A549 (cell line): Measurements from ENCODE around the gene VPS13D. TPM values are rescaled to one million over a fixed set of nuclear protein-coding genes. Genes with fewer than 3 reads are reported as not detected.

ENCODE experiments used
- ATAC-seq, 2 experiments: fragments of 200-7000 bp in 1 of 2; fragments of >200 bp in 1 of 2; cut with Nextera tagmentation in 1 of 2; cut with Tn5 transposase in 1 of 2; 3 replicates each; pipeline versions ENCODE4 v1.8.0 to v1.9.1; 2018 to 2020; ENCODE audit warnings: mild to moderate bottlenecking in 1 of 2, moderate library complexity in 1 of 2
- CTCF ChIA-PET: fragments of 300-600 bp; sonication (Branson Sonifier 250); formaldehyde crosslinking; extraction: SDS; loops from one replicate; lab custom pipeline; 2021; ENCODE audit warnings: antibody characterized with exemption, inconsistent platforms; lab: Yijun Ruan, JAX
- POLR2A ChIA-PET: fragments of 350-600 bp; formaldehyde crosslinking; extraction: SDS; loops from one replicate; lab custom pipeline; 2021; ENCODE audit warnings: antibody characterized with exemption, inconsistent platforms; lab: Yijun Ruan, JAX
- DNase-seq, 2 experiments: peaks; one replicate each; pipeline versions ENCODE4 v3.0.0 to v3.0.0-alpha.2; 2011 to 2016; ENCODE audit warnings: low read depth in 1 of 2, low spot score in 1 of 2
- FAIRE-seq: peaks from 2 replicates; lab custom pipeline; 2011; peaks lifted over from hg19 to GRCh38; lab: Jason Lieb, UNC
- H3K27ac ChIP-seq, 2 experiments: fragments of >200 bp; sonication (Bioruptor Twin); formaldehyde crosslinking; 3 replicates each; pipeline ENCODE4 v1.5.1; 2016 to 2017
- H3K4me1 ChIP-seq: fragments of >200 bp; sonication (Bioruptor Twin); formaldehyde crosslinking; 3 replicates; pipeline ENCODE4 v1.6.1; 2016
- H3K4me2 ChIP-seq: fragments of >200 bp; sonication (Bioruptor Twin); formaldehyde crosslinking; 3 replicates; pipeline ENCODE4 v1.6.1; 2016
- H3K4me3 ChIP-seq: fragments of >200 bp; sonication (Bioruptor Twin); formaldehyde crosslinking; 3 replicates; pipeline ENCODE4 v1.5.1; 2016
- H3K9me3 ChIP-seq: fragments of >200 bp; sonication (Bioruptor Twin); formaldehyde crosslinking; 3 replicates; pipeline ENCODE4 v1.6.1; 2016
- BHLHE40 ChIP-seq: IDR thresholded peaks from 2 replicates; pipeline ENCODE4 v1.6.1; 2012; ENCODE audit warnings: low read depth, low read length, inconsistent platforms
- CBX2 ChIP-seq: fragments of 200-600 bp; sonication (generic); IDR thresholded peaks from 2 replicates; pipeline ENCODE4 v1.6.1; 2016; ENCODE audit warnings: low read depth, mild to moderate bottlenecking, borderline replicate concordance
- CBX8 ChIP-seq: fragments of 200-600 bp; sonication (generic); IDR thresholded peaks from 2 replicates; pipeline ENCODE4 v1.6.1; 2016
- CHD2 ChIP-seq: fragments of 150-350 bp; IDR thresholded peaks from 2 replicates; pipeline ENCODE4 v1.6.1; 2014; ENCODE audit warnings: low read length; ENCODE audit not compliant: partially characterized antibody
- CHD4 ChIP-seq: fragments of 200-600 bp; sonication (generic); IDR thresholded peaks from 2 replicates; pipeline ENCODE4 v1.6.1; 2016; ENCODE audit warnings: antibody characterized with exemption, mild to moderate bottlenecking, borderline replicate concordance
- EHMT2 ChIP-seq: fragments of 200-600 bp; sonication (generic); IDR thresholded peaks from 2 replicates; pipeline ENCODE4 v1.6.1; 2016; ENCODE audit warnings: antibody characterized with exemption, low read depth, mild to moderate bottlenecking, moderate library complexity
- FOXS1 ChIP-seq: fragments of 250-450 bp; sonication (Bioruptor Pico); IDR thresholded peaks from 2 replicates; pipeline ENCODE4 v1.5.0; 2020; ENCODE audit warnings: mild to moderate bottlenecking, moderate library complexity
- GATA3 ChIP-seq: IDR thresholded peaks from 2 replicates; pipeline ENCODE4 v1.6.1; 2012; ENCODE audit warnings: borderline replicate concordance
- HOXB13 ChIP-seq: fragments of 250-450 bp; sonication (Bioruptor Pico); IDR thresholded peaks from 2 replicates; pipeline ENCODE4 v1.5.0; 2020; ENCODE audit warnings: low read depth, mild to moderate bottlenecking, moderate library complexity
- JUN ChIP-seq, 2 experiments: fragments of >200 bp; sonication (Bioruptor Twin); formaldehyde crosslinking; IDR thresholded peaks; 2 replicates in 1 of 2; 3 replicates in 1 of 2; pipeline ENCODE4 v1.6.1; 2016 to 2017
- KDM1A ChIP-seq: fragments of 200-600 bp; sonication (generic); IDR thresholded peaks from 2 replicates; pipeline ENCODE4 v1.6.1; 2016; ENCODE audit warnings: low read depth, mild to moderate bottlenecking
- KDM5A ChIP-seq: fragments of 200-600 bp; sonication (generic); IDR thresholded peaks from 2 replicates; pipeline ENCODE4 v1.6.1; 2016; ENCODE audit warnings: antibody characterized with exemption, mild to moderate bottlenecking
- MAFK ChIP-seq: fragments of 450-650 bp; IDR thresholded peaks from 2 replicates; pipeline ENCODE4 v1.6.1; 2014; ENCODE audit not compliant: partially characterized antibody
- PHF8 ChIP-seq: fragments of 200-600 bp; sonication (generic); IDR thresholded peaks from 2 replicates; pipeline ENCODE4 v1.6.1; 2016; ENCODE audit warnings: low read depth, mild to moderate bottlenecking, antibody characterized with exemption, moderate library complexity, borderline replicate concordance
- POLR2A ChIP-seq: IDR thresholded peaks from 2 replicates; pipeline ENCODE4 v1.6.1; 2012; ENCODE audit warnings: mild to moderate bottlenecking, low read length
- POLR2AphosphoS2 ChIP-seq: conservative IDR thresholded peaks from 2 replicates; pipeline ENCODE4 v1.6.1; 2012; ENCODE audit warnings: low read length, improper control_type of control experiment, inconsistent platforms
- RCOR1 ChIP-seq: fragments of 150-350 bp; IDR thresholded peaks from 2 replicates; pipeline ENCODE4 v1.6.1; 2014; ENCODE audit warnings: antibody characterized with exemption, low read length, low read depth
- TFCP2L1 ChIP-seq: fragments of 250-450 bp; sonication (Bioruptor Pico); IDR thresholded peaks from 2 replicates; pipeline ENCODE4 v1.5.0; 2021; ENCODE audit warnings: mild to moderate bottlenecking
- ZSCAN20 ChIP-seq: fragments of 250-450 bp; sonication (Bioruptor Pico); IDR thresholded peaks from 2 replicates; pipeline ENCODE4 v1.8.0; 2022; ENCODE audit warnings: mild to moderate bottlenecking, moderate library complexity
- WGBS: methylation state at CpG from one replicate; pipeline ENCODE4 v1.1.6; 2017; ENCODE audit errors: missing lambda C conversion rate; 5-methylcytosine and 5-hydroxymethylcytosine counted together
- polyA plus RNA-seq, 4 experiments: library from polyadenylated mRNA; depleted of rRNA in 3 of 4; stranded (reverse); fragments of >200 nt; fragmentation: RNase III in 1 of 4; extraction: RNeasy Plus Mini Kit Qiagen cat#74134 plus additional on column Dnase treatment in 1 of 4; gene quantifications; 2 replicates in 3 of 4; 3 replicates in 1 of 4; pipeline ENCODE4 v1.2.3, GENCODE V29; 2011 to 2017
- TF ChIP-seq, protein P1 (sequence below): fragments of 450-650 bp; IDR thresholded peaks from 2 replicates; pipeline ENCODE4 v1.6.1; 2014; ENCODE audit warnings: antibody characterized with exemption
- TF ChIP-seq, protein P2 (sequence below): fragments of 150-350 bp; IDR thresholded peaks from 2 replicates; pipeline ENCODE4 v1.6.1; 2014; ENCODE audit warnings: low read depth, mild to moderate bottlenecking, low read length
- TF ChIP-seq, protein P3 (sequence below): IDR thresholded peaks from 2 replicates; pipeline ENCODE4 v1.6.1; 2012; ENCODE audit warnings: low read depth, borderline replicate concordance
- TF ChIP-seq, protein P4 (sequence below): IDR thresholded peaks from 2 replicates; pipeline ENCODE4 v1.6.1; 2012
- TF ChIP-seq, protein P5 (sequence below): fragments of >200 bp; sonication (Bioruptor Twin); formaldehyde crosslinking; IDR thresholded peaks from 3 replicates; pipeline ENCODE4 v1.6.1; 2016
- TF ChIP-seq, protein P6 (sequence below): fragments of >200 bp; sonication (Bioruptor Twin); formaldehyde crosslinking; IDR thresholded peaks from 2 replicates; pipeline ENCODE4 v1.6.1; 2016
- TF ChIP-seq, protein P7 (sequence below): IDR thresholded peaks from 2 replicates; pipeline ENCODE4 v1.6.1; 2012

Gene VPS13D
- polyA plus RNA-seq, 2 of the 4 experiments (the other 2 are of a cell fraction) = 5.4 to 15.9 TPM

DNA sequence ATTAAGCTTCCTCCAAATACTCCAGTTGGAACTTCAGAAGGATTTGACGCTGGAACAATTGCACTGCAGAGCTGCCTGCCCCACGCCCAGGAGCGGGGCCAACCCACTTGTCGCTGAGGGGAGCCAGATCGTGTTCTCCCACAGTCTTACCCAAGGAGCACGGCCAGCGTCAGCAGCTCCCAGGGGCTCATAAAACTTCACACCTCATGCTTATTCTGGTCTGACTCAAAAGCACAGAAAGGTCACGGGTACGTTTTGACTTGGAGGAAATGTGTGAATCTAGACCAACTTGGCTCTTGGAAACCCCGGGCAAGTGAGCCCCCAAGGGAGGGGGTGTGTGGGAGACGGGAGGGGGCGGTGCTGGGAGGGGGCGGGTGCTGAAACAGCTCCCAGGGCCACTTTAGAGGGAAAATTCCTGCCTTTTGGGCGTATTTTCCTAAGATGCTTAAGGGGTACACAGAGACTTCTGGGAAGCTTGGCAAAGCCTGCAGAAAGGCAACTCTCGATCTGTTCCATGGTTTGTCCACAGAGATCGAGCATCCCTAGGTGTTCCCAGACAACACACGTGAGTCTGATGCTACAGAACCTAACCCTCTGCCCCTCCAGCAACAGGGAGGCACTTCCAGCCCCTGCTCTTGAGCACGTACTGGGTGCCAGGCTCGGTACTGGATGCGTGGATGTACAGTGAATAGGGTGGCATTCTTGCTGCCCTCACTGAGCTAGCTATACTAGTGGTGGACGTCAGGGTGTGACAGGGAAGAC is 289.3 kb downstream of the VPS13D start:
- H3K27ac ChIP-seq = peak overlapping the region in 1 of 2 experiments; percentile 25; a peak in 3 of 6 replicates
- no peaks in the 10 kb centered on the region for H3K9me3 ChIP-seq
- 0 out of 3 replicates have a peak, but pooled peaks cover 3% of the 10 kb centered on the region for H3K4me1 ChIP-seq
- POLR2A ChIA-PET = no interaction called here
- FAIRE-seq (no peak), DNase-seq (no peak), ATAC-seq (peak in 1 of 2 experiments; percentile 52; a peak in 3 of 6 replicates)
- CTCF ChIA-PET = interaction anchor here (1.1 kb wide), 1 partner anchor 101 kb away, joined by 3 read pairs; no protein-coding TSS in a partner anchor
- TF ChIP-seq KDM1A = no peak
- no peak for TF ChIP-seq JUN (IDR thresholded peaks at IDR 0.05)
- TF ChIP-seq EHMT2 = no peak
- no peak for TF ChIP-seq CHD2
- TF ChIP-seq, protein P1, sequence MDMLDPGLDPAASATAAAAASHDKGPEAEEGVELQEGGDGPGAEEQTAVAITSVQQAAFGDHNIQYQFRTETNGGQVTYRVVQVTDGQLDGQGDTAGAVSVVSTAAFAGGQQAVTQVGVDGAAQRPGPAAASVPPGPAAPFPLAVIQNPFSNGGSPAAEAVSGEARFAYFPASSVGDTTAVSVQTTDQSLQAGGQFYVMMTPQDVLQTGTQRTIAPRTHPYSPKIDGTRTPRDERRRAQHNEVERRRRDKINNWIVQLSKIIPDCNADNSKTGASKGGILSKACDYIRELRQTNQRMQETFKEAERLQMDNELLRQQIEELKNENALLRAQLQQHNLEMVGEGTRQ = no peak
- no peak for TF ChIP-seq POLR2A
- TF ChIP-seq, protein P2, sequence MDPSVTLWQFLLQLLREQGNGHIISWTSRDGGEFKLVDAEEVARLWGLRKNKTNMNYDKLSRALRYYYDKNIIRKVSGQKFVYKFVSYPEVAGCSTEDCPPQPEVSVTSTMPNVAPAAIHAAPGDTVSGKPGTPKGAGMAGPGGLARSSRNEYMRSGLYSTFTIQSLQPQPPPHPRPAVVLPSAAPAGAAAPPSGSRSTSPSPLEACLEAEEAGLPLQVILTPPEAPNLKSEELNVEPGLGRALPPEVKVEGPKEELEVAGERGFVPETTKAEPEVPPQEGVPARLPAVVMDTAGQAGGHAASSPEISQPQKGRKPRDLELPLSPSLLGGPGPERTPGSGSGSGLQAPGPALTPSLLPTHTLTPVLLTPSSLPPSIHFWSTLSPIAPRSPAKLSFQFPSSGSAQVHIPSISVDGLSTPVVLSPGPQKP = no peak
- TF ChIP-seq HOXB13 = no peak
- TF ChIP-seq BHLHE40 = no peak
- no peak overlapping the region for H3K4me2 ChIP-seq
- WGBS = 80% methylated on average over 15 of the region's 21 CpGs
- H3K4me3 ChIP-seq = no peak overlapping the region

DNA sequence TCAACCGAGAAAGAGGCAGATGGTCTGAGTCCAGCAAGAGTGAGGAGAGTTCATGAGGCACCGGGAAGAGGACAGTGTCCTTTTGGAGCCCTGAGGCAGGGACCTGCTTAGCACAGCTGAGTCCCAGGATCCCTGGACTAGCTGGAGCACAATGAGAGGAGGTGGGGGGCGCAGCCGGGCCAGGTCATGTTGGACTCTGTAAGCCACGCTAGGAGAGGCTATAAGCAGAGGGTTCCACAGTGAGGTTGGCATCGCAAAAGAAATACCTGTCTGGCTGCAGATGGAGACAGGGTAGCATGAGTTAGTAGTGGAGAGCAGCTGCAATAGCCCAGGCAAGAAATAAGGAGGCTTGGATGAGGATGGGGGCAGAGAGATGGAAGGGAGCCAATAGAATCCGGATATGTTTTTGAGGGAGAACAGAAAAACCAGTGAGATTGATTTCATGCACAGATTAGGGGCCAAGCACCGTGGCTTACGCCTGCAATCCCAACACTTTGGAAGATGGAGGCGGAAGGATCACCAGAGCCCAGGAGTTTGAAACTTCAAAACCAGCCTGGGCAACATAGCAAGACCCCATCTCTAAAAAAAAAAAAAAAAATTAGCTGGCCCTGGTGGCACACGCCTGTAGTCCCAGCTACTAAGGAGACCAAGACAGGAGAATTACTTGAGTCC is 290.0 kb downstream of the VPS13D start:
- 88% methylated on average over 11 of the region's 11 CpGs for WGBS
- ChIA-PET CTCF (interaction anchor here (0.8 kb wide), 1 partner anchor 11 kb away, joined by 3 read pairs; no protein-coding TSS in a partner anchor), POLR2A (no interaction called here)
- Histone ChIP-seq H3K4me3 (no peak overlapping the region), H3K9me3 (no peaks in the 10 kb centered on the region), H3K27ac (peak overlapping the region in 1 of 2 experiments; percentile 25; a peak in 2 of 6 replicates), H3K4me1 (peaks cover 5% of the 10 kb centered on the region), H3K4me2 (no peak overlapping the region)
- FAIRE-seq (no peak), DNase-seq (no peak), ATAC-seq (peak in 1 of 2 experiments; percentile 36; a peak in 2 of 6 replicates)
- TF ChIP-seq TFCP2L1 (CRISPR knock-in tag) (no peak), KDM1A (no peak), RCOR1 (no peak), ZSCAN20 (no peak), KDM5A (no peak)
- TF ChIP-seq, protein P3, sequence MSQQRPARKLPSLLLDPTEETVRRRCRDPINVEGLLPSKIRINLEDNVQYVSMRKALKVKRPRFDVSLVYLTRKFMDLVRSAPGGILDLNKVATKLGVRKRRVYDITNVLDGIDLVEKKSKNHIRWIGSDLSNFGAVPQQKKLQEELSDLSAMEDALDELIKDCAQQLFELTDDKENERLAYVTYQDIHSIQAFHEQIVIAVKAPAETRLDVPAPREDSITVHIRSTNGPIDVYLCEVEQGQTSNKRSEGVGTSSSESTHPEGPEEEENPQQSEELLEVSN = no peak

DNA sequence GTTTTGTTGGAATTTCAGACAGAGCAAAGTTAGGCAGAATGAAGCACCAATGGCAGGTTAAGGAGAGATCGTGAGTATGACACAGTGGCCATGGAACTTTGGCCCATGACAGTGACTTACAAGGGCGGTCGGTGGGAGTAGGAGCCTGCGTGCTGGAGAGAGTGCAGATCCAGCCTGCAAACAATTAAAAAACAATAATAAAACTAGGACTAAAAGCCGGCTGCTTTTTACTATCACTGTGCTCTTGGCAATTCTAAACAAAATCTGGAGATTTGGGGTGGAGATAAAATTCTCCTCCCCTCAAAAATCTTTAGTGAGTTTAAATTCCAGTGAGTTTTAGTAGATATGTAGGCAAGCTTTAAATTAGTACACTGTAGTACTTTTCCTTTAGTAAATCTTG is 291.3 kb downstream of the VPS13D start:
- H3K9me3 ChIP-seq = no peaks in the 10 kb centered on the region
- no peak overlapping the region for H3K4me3 ChIP-seq
- no peak for DNase-seq
- ChIA-PET CTCF (no interaction called here), POLR2A (no interaction called here)
- H3K4me1 ChIP-seq = peaks cover 18% of the 10 kb centered on the region
- H3K27ac ChIP-seq = peak overlapping the region in 1 of 2 experiments; percentile 49; a peak in 1 of 6 replicates
- 90% methylated on average over 5 of the region's 5 CpGs for WGBS
- ATAC-seq = no peak
- no peak for FAIRE-seq
- H3K4me2 ChIP-seq = no peak overlapping the region
- TF ChIP-seq, protein P4, sequence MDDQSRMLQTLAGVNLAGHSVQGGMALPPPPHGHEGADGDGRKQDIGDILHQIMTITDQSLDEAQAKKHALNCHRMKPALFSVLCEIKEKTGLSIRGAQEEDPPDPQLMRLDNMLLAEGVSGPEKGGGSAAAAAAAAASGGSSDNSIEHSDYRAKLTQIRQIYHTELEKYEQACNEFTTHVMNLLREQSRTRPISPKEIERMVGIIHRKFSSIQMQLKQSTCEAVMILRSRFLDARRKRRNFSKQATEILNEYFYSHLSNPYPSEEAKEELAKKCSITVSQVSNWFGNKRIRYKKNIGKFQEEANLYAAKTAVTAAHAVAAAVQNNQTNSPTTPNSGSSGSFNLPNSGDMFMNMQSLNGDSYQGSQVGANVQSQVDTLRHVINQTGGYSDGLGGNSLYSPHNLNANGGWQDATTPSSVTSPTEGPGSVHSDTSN = no peak
- no peak for TF ChIP-seq TFCP2L1 (CRISPR knock-in tag)
- TF ChIP-seq, protein P5, sequence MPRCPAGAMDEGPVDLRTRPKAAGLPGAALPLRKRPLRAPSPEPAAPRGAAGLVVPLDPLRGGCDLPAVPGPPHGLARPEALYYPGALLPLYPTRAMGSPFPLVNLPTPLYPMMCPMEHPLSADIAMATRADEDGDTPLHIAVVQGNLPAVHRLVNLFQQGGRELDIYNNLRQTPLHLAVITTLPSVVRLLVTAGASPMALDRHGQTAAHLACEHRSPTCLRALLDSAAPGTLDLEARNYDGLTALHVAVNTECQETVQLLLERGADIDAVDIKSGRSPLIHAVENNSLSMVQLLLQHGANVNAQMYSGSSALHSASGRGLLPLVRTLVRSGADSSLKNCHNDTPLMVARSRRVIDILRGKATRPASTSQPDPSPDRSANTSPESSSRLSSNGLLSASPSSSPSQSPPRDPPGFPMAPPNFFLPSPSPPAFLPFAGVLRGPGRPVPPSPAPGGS = no peak
- TF ChIP-seq CBX8 = no peak
- no peak for TF ChIP-seq HOXB13
- no peak for TF ChIP-seq CBX2
- no peak for TF ChIP-seq CHD2
- TF ChIP-seq CHD4 = no peak
- no peak for TF ChIP-seq FOXS1 (CRISPR knock-in tag)
- no peak for TF ChIP-seq GATA3
- no peak for TF ChIP-seq POLR2AphosphoS2
- TF ChIP-seq, protein P6, sequence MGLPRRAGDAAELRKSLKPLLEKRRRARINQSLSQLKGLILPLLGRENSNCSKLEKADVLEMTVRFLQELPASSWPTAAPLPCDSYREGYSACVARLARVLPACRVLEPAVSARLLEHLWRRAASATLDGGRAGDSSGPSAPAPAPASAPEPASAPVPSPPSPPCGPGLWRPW = no peak
- TF ChIP-seq PHF8 = no peak
- TF ChIP-seq, protein P7, sequence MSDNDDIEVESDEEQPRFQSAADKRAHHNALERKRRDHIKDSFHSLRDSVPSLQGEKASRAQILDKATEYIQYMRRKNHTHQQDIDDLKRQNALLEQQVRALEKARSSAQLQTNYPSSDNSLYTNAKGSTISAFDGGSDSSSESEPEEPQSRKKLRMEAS = no peak
- TF ChIP-seq MAFK = no peak
- TF ChIP-seq, protein P1 = no peak
